Tibial artery (tissue), 4 donors: ENCODE data around the gene RNF10.
A peak's percentile ranks its signal among the peaks of the same experiment; 100 is the strongest.
"Not testable (repeated sequence)": the region's sequence is repeated elsewhere in the genome, so short reads cannot be mapped to it uniquely, and the experiment has no call there.

Source experiments
- DNase-seq, 2 donors: peaks; one replicate each; pipeline ENCODE4 v3.0.0-alpha.2; 2019
- H3K27ac ChIP-seq, 2 donors: fragments of 200-600 bp; sonication (generic) in 1 of 2; 1 replicate in 1 of 2; 2 replicates in 1 of 2; pipeline ENCODE4 v1.5.1; 2018 to 2019; ENCODE audit warnings: mild to moderate bottlenecking in 1 of 2
- H3K27me3 ChIP-seq, 2 donors: fragments of 200-600 bp; sonication (generic) in 1 of 2; one replicate each; pipeline versions ENCODE4 v1.5.1 to v1.6.0; 2016 to 2019
- H3K36me3 ChIP-seq, 3 donors: fragments of 200-600 bp; sonication (generic) in 2 of 3; one replicate each; pipeline ENCODE4 v1.5.1; 2016 to 2019; ENCODE audit warnings: mild to moderate bottlenecking in 2 of 3
- H3K4me1 ChIP-seq, 4 donors: fragments of 200-600 bp; sonication (generic) in 2 of 4; 1 replicate in 3 of 4; 2 replicates in 1 of 4; pipeline ENCODE4 v1.5.1; 2016 to 2019
- H3K4me3 ChIP-seq, 2 donors: fragments of 200-600 bp; sonication (generic) in 1 of 2; 1 replicate in 1 of 2; 2 replicates in 1 of 2; pipeline ENCODE4 v1.5.1; 2018 to 2019; ENCODE audit warnings: mild to moderate bottlenecking in 2 of 2
- H3K9me3 ChIP-seq, 3 donors: fragments of 200-600 bp; sonication (generic) in 1 of 3; one replicate each; pipeline ENCODE4 v1.5.1; 2016 to 2019
- intact Hi-C: fragments of 100-400 bp; cut with DNase I; formaldehyde crosslinking; loops from one replicate; pipeline ENCODE4 v1.15.0; 2023; ENCODE audit warnings: low total_unique reads
- TF ChIP-seq, protein P1 (sequence below), 2 experiments: fragments of 200-600 bp in 1 of 2; fragments of 450-650 bp in 1 of 2; IDR thresholded peaks; one replicate each; pipeline ENCODE4 v1.5.1; 2017 to 2019; ENCODE audit warnings: antibody characterized with exemption in 2 of 2, mild to moderate bottlenecking in 1 of 2, moderate library complexity in 1 of 2

The RNF10 gene

GRCh38 chr12:120534203-120534702 is at the start of gene RNF10:
TSS of gene RNF10 (plus strand) at chr12:120534356. CDS start at chr12:120534812, 456 bp downstream.
- Histone ChIP-seq H3K9me3 (no peaks in the 10 kb centered on the region), H3K4me1 (peaks cover 9 to 52% (median 42%) of the 10 kb centered on the region in 4 donors), H3K4me3 (peak within 1 kb of the TSS; percentile 86 to 98), H3K36me3 (no peaks in the 10 kb centered on the region), H3K27ac (peak within 1 kb of the TSS; percentile 90 to 96), H3K27me3 (no peaks in the 10 kb centered on the region)
- peak; percentile 66 to 88 for DNase-seq
- intact Hi-C loops, result no loop called here
- TF ChIP-seq, protein P1, sequence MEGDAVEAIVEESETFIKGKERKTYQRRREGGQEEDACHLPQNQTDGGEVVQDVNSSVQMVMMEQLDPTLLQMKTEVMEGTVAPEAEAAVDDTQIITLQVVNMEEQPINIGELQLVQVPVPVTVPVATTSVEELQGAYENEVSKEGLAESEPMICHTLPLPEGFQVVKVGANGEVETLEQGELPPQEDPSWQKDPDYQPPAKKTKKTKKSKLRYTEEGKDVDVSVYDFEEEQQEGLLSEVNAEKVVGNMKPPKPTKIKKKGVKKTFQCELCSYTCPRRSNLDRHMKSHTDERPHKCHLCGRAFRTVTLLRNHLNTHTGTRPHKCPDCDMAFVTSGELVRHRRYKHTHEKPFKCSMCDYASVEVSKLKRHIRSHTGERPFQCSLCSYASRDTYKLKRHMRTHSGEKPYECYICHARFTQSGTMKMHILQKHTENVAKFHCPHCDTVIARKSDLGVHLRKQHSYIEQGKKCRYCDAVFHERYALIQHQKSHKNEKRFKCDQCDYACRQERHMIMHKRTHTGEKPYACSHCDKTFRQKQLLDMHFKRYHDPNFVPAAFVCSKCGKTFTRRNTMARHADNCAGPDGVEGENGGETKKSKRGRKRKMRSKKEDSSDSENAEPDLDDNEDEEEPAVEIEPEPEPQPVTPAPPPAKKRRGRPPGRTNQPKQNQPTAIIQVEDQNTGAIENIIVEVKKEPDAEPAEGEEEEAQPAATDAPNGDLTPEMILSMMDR (IDR thresholded peaks at IDR 0.05), result no peak

DNA sequence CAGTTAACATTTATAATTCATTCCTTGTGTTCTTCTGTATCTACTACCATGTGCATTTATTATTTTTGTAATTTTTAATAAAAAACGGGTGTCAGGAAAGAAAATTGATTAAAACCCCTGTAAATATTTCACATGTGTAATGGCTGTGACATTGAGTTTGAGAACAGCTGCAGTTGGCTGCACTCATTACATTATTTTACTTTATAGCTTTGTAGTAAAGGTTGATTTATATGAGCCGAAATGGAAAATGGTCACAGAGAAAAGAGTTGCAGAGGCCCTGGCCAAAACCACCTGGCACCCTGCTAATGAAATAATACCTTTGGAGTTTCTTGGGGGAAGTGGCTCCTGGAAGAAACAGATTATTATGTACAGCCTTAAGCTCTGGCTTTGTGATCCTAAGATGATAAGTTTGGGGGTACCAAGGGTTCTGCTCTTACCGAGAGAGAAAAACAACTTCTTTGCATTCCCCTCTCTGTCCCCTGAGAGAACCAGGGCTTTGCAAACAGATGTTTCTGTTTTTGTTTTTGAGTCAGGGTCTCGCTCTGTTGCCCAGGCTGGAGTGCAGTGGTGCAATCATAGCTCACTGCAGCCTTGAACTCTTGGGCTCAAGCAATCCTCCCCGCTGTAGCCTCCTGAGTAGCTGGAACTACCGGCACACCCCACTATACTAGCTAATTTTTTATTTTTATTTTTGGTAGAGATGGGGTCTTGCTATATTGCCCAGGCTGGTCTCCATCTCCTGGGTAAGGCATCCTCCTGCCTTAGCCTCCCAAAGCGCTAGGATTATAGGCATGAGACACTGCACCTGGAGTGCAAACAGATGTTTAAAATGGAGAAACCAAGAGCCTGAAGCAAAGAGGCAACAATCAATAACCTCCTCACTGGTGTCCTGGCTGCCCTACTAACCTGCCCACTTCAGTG is 47.9 kb upstream of the RNF10 start:
- TF ChIP-seq, protein P1 (IDR thresholded peaks at IDR 0.05), result no peak
- Histone ChIP-seq H3K4me1 (no peaks in the 10 kb centered on the region), H3K36me3 (peaks cover 0 to 30% (median 0%) of the 10 kb centered on the region in 3 donors), H3K27ac (no peak overlapping the region), H3K4me3 (no peak overlapping the region), H3K27me3 (no peaks in the 10 kb centered on the region), H3K9me3 (no peaks in the 10 kb centered on the region)
- intact Hi-C loops, result no loop called here
- no peak for DNase-seq

DNA sequence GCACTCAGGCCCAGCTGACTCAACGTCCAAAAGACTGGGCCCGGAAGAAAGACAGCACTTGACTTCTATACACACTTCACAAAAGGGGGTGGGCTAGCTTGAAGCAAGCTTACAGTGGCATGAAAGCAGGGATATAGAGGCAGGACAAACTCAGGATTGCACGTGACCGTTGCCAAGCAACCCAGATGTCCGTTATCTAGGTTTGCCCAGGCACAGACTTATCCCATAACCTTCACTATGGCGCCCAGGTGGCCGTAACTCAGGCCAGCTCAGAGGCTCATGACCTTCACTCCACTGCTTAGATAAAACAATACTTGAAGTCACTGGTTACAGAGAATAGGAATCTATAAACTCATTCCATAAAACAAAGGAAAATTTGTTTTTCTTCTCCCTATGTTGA is 46.6 kb upstream of the RNF10 start:
- H3K27ac ChIP-seq, intact Hi-C loops, DNase-seq, H3K4me3 ChIP-seq, H3K9me3 ChIP-seq, H3K27me3 ChIP-seq, H3K4me1 ChIP-seq: not testable (repeated sequence)
- peaks cover 0 to 24% (median 0%) of the 10 kb centered on the region in 3 donors for H3K36me3 ChIP-seq

- no peak for DNase-seq
- Histone ChIP-seq H3K4me3 (no peak overlapping the region), H3K9me3 (no peaks in the 10 kb centered on the region), H3K27ac (no peak overlapping the region), H3K27me3 (no peaks in the 10 kb centered on the region), H3K4me1 (no peaks in the 10 kb centered on the region), H3K36me3 (peaks cover 0 to 22% (median 0%) of the 10 kb centered on the region in 3 donors)
- intact Hi-C loops, result no loop called here
- TF ChIP-seq, protein P1 (IDR thresholded peaks at IDR 0.05), result no peak
These were observed 46.0 kb upstream of the RNF10 start for GRCh38 chr12:120488057-120488640.

DNA sequence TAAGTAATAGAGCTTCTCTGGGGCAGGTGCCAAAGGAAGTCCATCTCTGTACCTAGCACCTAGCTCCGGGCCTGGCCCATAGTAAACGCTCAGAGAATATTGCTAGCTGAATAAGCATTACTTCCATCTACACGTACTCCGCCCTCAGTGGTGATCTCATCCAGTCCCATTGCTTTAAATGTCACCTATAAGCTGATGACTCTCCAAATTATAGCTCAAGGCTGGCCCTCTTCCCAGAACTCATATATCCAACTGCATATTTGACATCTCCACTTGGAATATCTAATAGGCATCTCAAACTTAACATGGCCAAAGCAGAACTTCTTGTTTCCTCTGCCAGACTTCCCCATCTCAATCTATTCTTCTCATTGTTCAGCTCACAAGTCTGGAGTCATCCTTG is 45.1 kb upstream of the RNF10 start:
- no peaks in the 10 kb centered on the region for H3K9me3 ChIP-seq
- H3K4me3 ChIP-seq, result no peak overlapping the region
- no peaks in the 10 kb centered on the region for H3K27me3 ChIP-seq
- H3K36me3 ChIP-seq, result peaks cover 0 to 22% (median 0%) of the 10 kb centered on the region in 3 donors
- no peak overlapping the region for H3K27ac ChIP-seq
- no peaks in the 10 kb centered on the region for H3K4me1 ChIP-seq
- TF ChIP-seq, protein P1 (IDR thresholded peaks at IDR 0.05), result no peak
- intact Hi-C loops, result no loop called here
- DNase-seq, result no peak

DNA sequence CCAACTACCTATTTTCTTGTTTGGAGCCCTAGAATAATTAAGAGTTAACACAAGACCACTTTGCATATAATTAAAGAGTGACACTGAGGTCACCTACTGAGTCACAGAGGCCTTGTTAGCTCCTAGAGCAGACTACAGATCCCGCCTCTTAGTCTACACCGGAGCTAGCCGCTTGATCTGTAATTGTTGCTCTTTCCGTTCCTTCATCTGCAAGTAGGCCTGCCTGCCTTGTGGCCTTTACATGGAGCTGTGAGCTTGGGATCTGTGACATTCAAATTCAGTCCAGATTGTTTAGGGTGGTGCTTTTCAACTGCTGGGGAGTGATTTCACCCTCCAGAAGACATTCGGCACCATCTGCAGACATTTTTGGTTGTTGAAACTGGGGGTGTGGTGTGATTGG is 43.8 kb upstream of the RNF10 start:
- TF ChIP-seq, protein P1 (IDR thresholded peaks at IDR 0.05), result no peak
- no peaks in the 10 kb centered on the region for H3K9me3 ChIP-seq
- H3K4me1 ChIP-seq, result peaks cover 0 to 6% (median 3%) of the 10 kb centered on the region in 4 donors
- no peak overlapping the region for H3K4me3 ChIP-seq
- no peak for DNase-seq
- no peak overlapping the region for H3K27ac ChIP-seq
- intact Hi-C loops, result no loop called here
- peaks cover 0 to 22% (median 0%) of the 10 kb centered on the region in 3 donors for H3K36me3 ChIP-seq
- no peaks in the 10 kb centered on the region for H3K27me3 ChIP-seq
